Hematopoietic multipotent progenitor cell treated with erythropoietin and hydrocortisone succinate and interleukin-3 and kit ligand, for 8 days (in vitro differentiated cells): ENCODE results near the gene GNG12.
"Not testable (repeated sequence)": the region's sequence is repeated elsewhere in the genome, so short reads cannot be mapped to it uniquely, and the experiment has no call there.

Experiments used
- DNase-seq: peaks from one replicate; pipeline ENCODE4 v3.0.0-alpha.2; 2015

GNG12 gene

DNA sequence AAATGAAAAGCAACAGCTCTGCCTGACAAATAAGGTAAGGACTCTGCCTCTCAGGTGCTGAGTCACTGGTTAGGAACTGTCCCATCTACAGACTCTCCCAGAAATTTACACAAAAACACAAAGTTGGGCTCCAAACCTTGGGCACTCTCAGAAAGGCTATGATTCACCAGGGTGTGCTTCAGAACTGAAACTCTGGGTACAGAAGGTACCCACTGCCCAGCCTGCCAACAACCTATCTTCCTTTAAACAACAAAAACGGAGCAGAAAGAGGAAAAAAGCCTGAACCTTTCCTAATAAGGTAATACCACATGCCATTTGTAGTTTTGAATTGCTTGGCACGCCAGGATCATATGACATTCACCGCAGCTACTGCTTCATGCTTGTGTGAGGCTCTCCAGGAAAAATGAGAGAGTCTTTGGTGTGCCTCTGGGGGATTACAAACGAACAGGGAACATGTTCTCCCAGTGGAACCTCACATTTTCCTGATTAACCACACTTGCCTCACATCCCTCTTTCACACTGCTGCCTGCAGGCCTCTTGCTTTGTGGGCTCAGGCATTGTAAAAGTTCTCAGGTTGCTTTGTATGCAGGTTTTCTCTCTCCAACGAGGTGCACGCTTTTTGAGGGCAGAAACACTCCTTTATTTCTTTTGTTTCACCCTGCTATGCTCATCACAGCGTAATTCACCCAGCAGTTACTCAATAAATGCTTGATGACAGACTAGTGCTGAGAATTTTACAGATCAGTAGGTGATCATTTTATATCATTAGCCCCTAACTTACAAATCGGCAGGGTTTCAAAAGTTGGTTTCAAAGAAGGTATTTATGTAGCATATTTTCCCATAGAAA, 83.2 kb downstream of the GNG12 start:
- peak; percentile 53 for DNase-seq

DNA sequence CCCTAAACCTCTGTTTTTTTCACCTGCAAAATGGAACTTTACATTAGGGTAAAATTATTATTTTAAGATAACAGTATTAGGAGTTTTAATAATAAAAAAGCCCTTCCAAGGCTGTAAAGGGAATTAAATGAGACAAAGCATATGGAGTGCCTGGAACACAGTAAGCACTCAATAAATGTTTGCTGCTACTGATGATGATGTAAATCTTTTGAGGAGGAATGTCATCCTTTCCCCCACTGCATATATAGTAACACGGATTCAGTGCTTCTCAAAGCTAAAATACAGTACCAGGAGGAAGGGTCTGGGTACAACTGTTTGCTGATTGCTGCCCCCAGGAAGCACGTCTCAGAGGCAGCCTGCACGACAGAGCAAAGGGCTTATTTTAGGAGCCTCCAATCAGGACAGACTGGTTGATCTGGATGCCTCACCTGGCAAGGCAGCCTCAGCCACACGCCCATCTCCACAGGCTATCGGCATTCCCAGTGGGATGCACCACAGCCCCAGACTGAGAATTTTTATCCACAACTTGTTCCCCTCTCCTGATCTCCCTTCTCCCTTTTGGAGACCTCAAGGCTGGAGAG, 83.9 kb downstream of the GNG12 start:
- no peak for DNase-seq

DNA sequence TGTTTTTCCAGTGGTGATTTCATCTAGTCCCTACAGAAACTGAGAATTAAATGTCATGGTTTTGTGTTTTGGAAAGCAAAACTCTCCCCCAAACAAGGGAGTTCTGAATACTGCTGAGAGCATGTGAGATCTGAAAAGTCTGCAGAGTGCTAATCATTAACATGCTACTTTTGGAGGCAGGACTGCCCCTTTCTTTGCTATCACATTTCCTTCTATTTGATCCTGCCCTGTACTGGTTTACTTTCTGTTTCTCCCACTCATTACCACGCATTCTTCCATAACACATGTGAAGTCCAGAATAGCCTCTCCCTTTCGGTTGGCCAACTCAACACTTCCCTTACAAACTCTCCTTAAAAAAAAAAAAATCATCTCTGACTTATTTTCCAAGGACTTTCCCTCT, 84.6 kb downstream of the GNG12 start:
- DNase-seq: peak; percentile 47

DNA sequence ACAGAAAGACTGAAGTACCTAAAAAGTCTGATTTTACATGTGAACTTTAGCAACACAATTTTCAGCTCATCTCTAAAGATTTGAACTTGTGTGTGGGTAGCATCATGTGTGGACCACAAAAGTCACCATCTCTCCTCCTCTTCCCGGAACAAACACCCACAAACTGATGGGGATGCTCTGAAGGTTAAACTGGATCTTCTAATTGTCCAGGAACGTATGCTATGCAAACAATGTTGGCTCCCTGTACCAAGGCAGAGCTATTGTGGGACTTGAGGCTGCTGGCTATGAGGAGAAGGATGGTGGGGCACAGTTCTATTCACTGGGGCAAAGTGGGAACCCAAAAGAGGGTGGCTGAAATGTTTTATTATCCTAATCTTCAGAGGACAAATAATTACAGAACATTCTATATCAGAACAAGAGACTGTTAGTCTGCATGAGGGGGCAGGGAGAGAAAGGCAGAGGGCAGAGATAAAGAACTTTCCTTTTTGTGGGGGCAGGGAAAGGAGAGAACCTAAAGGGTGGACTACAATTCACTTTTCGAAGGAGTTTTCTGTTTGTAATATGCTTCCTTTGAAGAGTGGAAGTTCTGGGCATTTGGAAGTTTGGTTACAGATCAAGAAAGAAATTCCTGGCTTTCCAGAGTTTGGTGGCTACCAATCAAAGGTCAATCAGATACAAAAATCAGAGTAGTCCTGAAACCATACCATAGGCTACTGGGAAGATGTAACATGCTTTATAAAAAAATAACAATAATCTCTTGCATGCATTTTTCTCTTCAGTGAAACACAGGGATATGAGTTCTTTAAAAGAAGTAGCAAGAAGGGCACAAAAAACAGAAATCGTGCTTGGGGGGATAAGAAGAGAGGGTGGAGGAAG, 85.4 kb downstream of the GNG12 start:
- DNase-seq: peak; percentile 32

DNA sequence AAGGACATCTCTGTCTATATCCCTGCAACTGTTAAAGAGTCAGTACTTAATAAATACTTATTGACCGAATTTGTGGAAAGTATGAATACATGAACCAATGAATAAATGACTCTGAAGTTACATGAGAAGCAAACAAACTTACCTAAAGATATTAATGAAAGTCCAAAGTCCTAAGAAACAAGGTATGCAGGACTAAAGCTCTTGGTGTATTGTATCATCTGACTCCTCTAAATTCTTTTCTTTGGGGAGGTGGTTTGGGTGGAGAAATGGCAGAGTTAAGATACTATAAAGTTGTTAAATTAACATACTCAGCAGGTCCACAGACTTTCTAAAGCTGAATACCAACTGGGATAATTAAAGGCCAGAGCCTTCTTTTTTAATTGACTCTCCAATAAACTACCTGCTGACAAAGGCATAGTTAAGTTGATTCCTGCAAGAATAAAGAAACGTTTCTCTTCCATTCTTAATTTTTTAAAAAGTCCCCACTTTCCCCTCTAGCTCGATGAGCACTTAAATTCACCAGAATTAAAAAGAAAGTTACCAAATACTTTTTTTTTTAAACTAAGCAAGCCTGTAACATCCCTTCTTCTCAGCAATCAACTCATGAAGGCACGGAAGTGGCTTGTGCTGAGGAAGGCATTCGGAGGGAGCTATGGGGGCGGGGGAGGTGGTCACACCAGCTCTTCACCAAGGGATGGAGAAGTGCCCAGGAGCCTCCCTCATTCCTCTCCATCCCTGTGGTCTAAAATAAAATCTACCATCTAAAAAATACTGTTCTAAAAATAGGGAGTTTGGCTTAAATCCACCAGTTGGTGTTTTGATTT, 87.2 kb downstream of the GNG12 start:
- no peak for DNase-seq

- DNase-seq: no peak
Measured at GRCh38 chr1:67743072-67743725, 90.1 kb downstream of the GNG12 start.

DNA sequence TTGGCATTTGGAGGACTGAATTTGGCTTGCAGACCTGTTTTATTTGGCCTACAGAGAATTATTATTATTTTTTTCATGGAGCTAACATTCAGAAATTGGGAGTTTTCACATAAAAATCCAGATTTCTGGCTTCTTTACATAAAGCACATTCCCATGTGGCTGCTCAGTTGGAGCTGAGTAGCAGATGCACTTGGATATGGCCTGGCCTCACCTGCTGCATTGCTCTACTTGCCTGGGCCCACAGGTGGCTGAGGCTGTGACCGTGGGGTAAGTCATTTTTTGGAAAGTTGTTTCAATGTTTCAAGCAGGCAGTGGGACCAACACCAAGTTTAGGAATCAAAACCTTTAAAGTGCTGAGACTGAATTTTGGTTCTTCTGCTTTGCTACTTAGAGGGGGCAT, 91.5 kb downstream of the GNG12 start:
- no peak for DNase-seq

DNA sequence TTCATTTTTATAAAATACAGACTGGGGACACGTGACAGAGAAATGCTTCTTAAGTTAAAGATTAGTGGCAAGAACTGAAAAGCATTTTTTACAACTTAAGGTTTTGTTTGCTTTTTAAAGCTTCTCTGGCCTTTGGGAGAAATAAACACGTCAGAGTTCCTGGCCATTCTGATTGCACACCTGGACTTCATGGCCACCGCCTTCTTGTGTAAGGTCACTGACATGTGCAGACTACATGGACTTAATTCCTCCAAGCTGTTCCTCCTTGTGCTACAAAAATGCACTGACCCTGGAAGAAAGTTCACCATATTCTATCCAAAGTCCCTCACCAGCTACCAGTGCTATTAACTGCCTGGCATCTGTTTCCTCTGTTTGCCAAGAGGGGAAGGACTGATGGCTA, 92.1 kb downstream of the GNG12 start:
- DNase-seq: no peak

- DNase-seq: peak; percentile 33
Measured at GRCh38 chr1:67740543-67740942, 92.7 kb downstream of the GNG12 start.

DNA sequence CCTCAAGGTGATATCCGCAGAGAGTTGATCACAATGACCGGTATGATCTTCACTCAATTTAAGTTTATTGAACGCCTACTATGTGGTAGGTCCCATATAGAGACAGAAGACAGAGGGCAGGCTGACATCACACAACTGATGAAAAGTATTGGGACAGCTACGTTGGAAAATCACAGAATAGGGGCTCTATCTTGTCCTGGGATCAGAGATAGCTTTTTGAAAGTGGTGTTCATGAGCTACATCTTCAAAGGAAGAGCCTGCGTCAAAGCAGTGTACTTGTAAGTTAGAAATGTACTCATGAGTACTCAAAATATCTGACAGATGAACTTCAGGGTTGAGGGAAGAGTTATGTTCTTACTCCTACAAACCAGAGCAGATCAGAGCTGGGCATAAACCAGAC, 93.9 kb downstream of the GNG12 start:
- DNase-seq: no peak

DNA sequence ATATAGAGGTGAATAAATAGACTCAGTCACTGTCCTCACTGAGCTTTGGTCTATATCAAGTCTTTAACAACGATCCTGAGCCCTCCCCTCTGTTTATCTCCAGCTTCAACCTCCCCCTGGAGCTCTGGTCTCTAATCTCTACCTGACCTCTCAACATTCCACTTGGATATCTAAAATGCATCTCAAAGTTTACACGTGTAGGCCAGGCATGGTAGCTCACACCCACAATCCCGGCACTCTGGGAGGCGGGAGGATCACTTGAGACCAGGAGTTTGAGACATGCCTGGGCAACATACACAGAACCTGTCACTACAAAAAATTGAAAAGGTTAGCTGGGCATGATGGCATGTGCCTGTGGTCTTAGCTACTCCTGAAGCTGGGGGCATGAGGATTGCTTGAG, 94.9 kb downstream of the GNG12 start:
- no peak for DNase-seq

DNA sequence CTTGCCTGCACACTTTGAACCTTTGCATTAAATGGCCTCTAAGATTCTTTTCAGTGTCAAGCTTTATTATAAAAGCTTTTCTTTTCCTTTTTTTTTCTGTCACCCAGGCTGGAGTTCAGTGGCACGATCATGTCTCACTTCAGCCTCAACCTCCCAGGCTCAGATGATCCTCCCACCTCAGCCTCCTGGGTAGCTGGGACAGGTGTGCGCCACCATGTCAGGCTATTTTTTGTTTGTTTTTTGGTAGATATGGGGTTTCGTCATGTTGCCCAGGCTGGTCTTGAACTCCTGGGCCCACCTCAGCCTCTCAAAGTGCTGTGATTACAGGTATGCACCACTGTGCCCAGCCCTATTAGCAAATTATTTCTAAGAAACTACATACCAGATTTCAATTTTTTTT, 95.4 kb downstream of the GNG12 start:
- no peak for DNase-seq

DNA sequence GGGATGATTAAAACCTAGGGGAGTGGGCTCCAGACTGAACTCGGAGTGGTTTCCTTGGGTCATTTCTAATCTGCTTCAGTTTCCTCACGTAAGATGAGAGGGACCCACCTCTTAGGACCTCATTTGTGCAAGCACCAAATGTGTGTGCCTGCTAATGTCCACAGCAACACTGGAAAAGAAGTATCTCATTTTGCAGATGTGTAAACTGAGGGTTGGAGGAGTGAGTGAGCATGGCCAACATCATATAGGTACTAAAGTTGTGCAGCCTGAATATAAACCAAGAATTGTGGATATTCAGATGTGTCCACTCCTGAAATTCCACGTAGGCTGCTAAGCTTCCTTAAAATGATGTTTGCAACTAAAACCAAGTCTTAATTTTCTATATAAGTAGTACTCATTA, 96.5 kb downstream of the GNG12 start:
- no peak for DNase-seq

GRCh38 chr1:67735806-67736627, 97.2 kb downstream of the GNG12 start:
- DNase-seq: peak; percentile 76

GRCh38 chr1:67735206-67735605, 98.1 kb downstream of the GNG12 start:
- DNase-seq: peak; percentile 65

DNA sequence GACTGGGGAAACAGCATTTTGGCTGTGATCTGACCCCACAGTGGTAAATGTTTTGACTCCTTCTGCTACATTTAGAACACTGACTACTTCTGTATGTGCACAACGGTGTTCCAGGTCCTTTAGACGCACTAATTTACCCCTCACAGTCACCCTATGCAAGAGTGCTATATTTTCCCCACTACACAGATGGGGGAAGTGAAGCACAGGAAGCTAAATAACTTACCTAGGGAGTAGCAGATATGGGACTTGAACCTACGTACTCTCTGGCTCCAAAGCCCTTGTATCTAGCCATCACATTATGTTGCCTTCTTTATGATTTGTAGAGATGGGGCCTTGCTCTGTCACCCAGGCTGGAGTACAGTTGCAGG, 99.0 kb downstream of the GNG12 start:
- no peak for DNase-seq

DNA sequence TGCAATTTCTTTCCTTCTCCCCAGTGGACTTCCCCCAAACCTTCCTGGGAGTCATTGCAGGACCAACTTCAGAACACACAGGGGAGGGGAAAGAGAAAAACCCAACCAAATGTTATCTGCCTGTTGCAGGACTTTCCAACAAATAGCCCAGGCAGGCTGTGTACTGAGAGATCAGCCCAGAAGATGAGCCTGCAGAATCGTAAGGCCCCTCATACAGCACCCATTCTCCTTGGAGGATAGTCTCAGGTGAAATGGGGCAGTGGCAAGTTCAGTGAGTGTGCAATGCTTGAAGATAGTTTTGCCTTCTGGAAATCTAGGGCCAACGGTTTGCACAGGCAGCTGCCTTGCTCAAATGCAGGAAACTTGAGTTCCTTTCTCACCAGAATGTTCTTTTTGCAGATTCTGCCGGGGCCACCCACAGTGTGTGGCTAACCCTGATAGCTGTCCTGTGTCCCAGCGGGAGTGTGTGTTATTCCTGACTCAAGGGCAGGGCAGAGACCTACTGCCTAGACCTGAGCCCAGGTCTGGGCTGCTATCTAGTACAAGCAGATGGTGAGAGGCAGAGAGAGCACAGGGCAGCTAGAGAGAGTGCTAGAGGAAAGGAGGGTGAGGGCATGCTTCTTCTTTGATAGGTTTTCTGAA, 99.5 kb downstream of the GNG12 start:
- DNase-seq: peak; percentile 98

DNA sequence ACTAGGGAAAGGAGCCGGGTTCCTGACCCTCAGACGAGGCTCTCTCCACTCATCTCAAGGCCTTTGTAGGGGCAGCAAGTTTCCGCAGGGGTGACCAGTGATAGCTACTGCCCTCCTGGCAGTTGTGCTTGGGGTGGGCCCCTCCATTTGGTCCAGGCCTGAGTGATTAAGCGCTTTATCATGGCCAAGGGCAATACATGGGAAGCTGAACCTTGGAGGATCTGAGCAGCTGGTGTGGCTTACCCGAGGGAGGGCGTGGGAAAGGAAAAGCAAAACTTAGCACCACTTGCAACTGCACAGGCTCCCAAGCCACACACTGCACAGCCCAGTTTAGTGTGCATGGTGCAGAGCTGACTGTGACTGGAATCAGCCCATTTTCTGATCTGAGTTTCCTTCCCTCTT, 100.5 kb downstream of the GNG12 start:
- DNase-seq: peak; percentile 81

- DNase-seq: no peak
Measured at GRCh38 chr1:67731322-67731721, 101.9 kb downstream of the GNG12 start.

DNA sequence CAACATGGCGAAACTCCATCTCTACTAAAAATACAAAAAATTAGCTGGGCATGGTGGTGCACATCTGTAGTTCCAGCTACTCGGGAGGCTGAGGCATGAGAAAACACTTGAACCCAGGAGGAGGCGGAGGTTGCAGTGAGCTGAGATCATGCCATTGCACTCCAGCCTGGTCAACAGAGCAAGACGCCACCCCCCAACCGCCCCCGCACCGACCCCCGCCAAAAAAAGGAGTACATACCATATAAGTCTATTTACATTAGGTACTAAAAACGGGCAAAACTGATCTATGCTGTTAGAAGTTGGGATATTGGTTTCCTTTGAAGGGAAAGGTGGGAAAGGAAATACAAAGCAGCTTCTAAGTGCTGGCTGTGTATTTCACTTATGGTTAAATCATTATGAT, 103.0 kb downstream of the GNG12 start:
- DNase-seq: not testable (repeated sequence)

- DNase-seq: no peak
Measured at GRCh38 chr1:67729872-67730271, 103.4 kb downstream of the GNG12 start.
